Urothelium cell line (cell line): Measurements from ENCODE around the gene TMEM14A.
"Not testable (repeated sequence)": the region's sequence is repeated elsewhere in the genome, so short reads cannot be mapped to it uniquely, and the experiment has no call there.

ENCODE experiments used
- DNase-seq: peaks from one replicate; pipeline ENCODE4 v3.0.0; 2011; ENCODE audit warnings: low spot score, mixed read lengths
- FAIRE-seq: peaks from 2 replicates; lab custom pipeline; 2011; peaks lifted over from hg19 to GRCh38; lab: Jason Lieb, UNC

TMEM14A gene

DNA sequence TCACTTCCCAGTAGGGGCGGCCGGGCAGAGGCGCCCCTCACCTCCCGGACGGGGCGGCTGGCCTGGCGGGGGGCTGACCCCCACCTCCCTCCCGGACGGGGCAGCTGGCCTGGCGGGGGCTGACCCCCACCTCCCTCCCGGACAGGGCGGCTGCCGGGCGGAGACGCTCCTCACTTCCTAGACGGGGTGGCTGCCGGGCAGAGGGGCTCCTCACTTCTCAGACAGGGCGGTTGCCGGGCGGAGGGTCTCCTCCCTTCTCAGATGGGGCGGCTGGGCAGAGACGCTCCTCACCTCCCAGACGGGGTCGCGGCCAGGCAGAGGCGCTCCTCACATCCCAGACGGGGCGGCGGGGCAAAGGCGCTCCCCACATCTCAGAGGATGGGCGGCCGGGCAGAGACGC is 15.0 kb upstream of the TMEM14A start:
- not testable (repeated sequence) for FAIRE-seq

DNA sequence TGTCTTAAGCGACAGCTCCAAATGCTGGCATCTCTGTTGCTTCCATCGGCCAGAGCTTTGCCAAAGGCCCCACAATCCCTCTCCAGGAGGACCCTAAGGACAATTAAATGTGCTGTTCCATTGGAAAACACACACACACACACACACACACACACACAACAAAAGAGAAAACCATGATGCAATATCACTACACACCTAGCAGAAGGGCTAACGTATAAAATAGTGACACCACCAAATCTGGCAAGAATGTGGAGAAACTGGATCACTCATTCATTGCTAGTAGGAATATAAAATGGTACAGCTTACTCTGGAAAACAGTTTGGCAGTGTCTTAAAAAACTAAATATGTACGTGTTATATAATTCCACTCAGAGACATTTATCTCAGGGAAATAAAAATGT is 13.0 kb upstream of the TMEM14A start:
- FAIRE-seq (no peak), DNase-seq (no peak)

More for the DNA sequence above, 15.0 kb upstream of the TMEM14A start:
- not testable (repeated sequence) for DNase-seq

- DNase-seq (no peak), FAIRE-seq (no peak)
Observed at GRCh38 chr6:52661551-52661950, 9.4 kb upstream of the TMEM14A start.

DNA sequence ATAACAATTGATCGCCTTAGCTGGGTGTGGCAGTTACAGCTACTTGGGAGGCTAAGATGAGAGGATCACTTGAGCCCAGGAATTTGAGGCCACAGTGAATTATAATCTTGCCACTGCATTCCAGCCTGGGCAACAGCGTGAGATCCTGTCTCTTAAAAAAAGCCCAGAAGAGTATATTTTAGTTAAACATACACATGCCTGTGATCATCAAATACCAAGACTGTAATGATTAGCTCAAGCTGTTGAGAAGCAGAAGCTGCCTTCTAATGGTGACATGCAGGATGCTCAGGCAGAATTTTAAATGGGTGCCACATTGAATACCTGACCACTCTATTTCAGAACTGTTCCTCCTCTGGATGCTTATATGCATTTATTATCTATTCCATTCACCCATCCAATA is 8.9 kb upstream of the TMEM14A start:
- FAIRE-seq (no peak), DNase-seq (no peak)

GRCh38 chr6:52663120-52663935 is 7.6 kb upstream of the TMEM14A start:
- FAIRE-seq (no peak), DNase-seq (peak; percentile 71)

DNA sequence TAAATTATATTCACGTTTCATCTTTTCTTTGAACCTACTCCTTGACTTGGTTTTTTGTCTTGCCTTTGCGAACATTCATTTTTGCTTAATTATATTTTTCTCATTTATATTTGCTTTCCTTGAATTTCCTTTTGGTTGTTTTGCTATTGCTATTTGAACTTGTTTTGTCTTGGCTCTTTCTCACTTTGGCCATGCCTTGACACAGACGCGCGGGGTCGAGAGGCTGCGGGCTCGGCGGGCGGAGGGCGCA is 7.1 kb upstream of the TMEM14A start:
- FAIRE-seq (no peak), DNase-seq (no peak)

DNA sequence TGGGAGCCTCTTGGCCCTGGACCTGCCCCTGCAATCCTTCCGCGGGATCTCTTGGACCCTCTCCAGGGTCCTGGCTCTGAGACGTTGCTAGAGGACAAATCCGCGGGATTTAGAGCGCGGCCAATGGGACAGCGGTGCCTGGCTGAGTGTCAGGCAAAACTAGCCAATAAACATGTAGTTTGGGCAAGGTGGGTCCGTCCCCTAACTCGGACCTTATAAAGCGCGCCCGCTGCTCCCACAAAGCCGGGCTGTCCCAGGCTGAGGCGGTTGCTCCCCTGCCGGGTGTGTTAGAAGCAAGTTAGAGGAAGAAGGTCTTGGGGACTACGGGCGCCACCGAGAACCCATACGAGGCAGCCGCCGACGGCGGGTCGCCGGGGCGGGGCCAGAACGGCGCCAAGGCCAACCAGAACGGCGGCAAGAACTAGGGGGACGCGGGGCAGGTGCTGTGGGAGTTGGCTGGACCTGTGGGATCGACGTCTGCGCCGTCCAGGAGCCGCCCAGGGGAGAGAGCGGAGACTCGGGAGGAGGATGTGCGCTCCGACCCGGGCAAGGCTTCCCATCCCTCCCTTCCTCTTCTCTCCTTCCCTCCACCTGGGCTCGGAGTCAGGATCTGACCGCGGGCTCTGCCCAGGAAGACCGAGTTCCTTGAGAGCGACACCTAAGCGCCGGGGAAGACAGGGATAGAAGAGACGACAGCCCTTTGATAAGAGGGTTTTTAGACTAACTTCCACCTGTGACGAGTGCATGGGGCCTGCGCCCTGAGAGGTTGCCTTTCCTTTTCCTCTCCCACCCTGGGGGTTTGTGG is 6.5 kb upstream of the TMEM14A start:
- FAIRE-seq (peak; percentile 87), DNase-seq (peak; percentile 99)

- FAIRE-seq = no peak
- no peak for DNase-seq
Observed at GRCh38 chr6:52664991-52665686, 5.8 kb upstream of the TMEM14A start.

DNA sequence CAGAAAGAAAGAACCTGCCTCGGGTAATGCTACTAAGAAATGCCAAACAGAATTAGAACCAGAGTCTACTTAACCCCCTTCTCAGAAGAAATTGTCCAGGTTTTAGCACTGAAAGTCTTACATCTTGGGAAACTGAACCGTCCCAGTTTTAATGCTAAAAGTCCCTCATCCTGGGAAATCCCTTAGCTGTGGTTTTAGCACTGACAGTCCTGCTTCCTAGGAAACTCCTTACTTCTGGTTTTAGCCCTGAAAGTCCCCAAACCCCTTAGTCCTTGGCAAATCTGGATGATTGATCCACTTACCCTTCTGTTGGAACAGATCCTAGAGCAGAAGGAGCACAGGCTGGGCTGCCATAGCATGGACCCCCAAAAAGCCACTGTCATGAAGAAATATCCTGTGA is 4.8 kb upstream of the TMEM14A start:
- no peak for DNase-seq
- FAIRE-seq = no peak

DNA sequence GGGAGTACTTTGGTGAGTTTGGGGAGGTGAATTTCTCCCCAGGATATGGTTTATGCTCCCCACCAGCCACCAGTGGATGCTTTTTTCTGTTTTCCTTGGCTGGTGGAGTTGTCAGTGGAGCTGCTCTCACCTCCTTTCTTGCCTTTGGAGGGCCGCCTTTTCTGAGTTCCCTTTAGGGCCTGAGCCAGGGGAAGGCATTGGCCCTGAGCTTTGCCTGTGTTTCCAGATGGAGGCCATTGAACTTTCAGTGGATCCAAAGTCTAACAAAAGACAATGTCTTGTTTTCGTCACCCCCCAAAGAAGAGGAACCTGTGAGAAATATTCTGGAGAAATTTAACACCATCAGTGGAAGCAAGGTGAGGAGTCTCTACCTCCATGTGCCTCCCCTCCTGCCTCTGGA is 4.4 kb upstream of the TMEM14A start:
- FAIRE-seq = no peak
- DNase-seq = no peak

DNA sequence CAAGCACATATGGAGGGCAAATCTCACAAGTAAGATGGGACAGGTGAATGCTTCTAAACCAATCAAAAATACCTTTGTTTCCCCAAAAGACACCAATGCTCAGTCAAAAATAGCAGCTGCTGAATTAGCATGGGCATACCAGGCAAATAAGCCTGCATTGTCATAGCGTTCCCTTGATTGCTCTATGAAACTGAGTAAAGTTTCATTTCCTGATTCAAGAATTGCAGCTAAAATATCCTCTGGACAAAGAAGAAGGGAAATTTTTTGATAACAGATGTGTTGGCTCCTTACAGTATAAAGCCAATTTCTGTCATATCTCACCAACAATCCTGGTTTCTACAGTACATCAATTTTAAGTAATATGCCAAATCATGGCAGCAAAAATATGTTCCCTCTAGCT is 3.3 kb upstream of the TMEM14A start:
- no peak for DNase-seq
- no peak for FAIRE-seq

- FAIRE-seq (no peak), DNase-seq (no peak)
Observed at GRCh38 chr6:52671676-52672075, 763 bp downstream of the TMEM14A start.

- DNase-seq (peak; percentile 62), FAIRE-seq (no peak)
Observed at GRCh38 chr6:52672412-52673025, 1.6 kb downstream of the TMEM14A start.

DNA sequence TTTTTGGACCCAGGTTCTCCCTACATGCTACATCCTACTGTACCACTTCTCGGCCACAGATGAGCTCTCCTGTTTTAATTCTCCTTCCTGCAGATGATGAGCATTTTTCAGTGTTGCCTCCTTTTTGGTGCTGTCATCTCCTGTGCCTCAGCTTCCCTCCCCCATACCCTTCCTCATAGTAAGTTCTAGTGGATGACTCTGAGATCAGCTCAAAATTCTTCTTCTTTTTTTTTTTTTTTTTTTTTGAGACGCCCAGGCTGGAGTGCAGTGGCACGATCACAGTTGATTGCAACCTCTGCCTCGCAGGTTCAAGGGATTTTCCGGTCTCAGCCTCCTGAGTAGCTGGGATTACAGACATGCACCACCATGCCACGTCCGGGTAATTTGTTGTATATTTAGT is 3.8 kb downstream of the TMEM14A start:
- FAIRE-seq (no peak), DNase-seq (no peak)

DNA sequence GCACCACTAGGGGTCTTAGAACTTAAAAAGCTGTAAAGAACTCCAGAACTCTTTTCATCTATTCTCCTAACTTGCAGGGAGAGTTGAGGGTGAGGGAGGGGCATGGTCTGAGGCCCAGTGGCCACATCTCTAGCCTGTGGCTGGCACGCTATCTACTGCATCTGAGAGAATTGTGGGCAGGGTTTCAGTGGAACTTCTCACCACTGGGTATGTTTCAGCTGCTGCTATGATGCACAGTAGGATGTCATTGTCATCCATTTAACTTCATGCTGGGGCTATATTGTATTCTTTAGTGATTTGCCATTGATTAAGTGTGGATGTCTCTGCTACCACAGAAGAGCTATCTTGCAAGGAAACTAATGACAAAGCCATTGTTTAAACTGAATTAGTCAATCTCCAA is 4.5 kb downstream of the TMEM14A start:
- DNase-seq (no peak), FAIRE-seq (no peak)

GRCh38 chr6:52676631-52677030 is 5.7 kb downstream of the TMEM14A start:
- DNase-seq, FAIRE-seq: not testable (repeated sequence)

GRCh38 chr6:52681416-52681815 is 10.5 kb downstream of the TMEM14A start:
- DNase-seq (no peak), FAIRE-seq (no peak)

- DNase-seq (no peak), FAIRE-seq (no peak)
Observed at GRCh38 chr6:52686878-52687699, 16.2 kb downstream of the TMEM14A start.

DNA sequence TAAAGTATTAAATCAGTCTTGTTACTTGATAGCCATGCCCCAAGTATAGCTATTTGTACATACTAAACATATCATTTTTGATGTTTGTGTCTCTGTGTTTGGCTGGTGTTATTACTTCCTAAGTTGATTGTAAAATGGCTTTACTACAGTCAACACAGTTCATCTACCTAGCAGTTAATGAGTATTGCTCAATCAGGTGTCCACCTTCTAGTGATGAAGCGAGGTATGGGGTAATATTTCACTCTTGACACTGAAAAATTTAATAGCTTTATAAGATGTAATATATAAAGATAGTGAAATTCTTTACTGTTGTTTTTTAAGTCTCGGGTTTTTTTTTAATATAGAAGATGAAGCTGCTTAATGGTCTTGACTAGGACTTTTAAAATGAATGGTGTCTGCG is 18.9 kb downstream of the TMEM14A start:
- DNase-seq (no peak), FAIRE-seq (no peak)

- FAIRE-seq (no peak), DNase-seq (no peak)
Observed at GRCh38 chr6:52691718-52692117, 20.8 kb downstream of the TMEM14A start.

GRCh38 chr6:52693773-52694172 is 22.9 kb downstream of the TMEM14A start:
- no peak for DNase-seq
- no peak for FAIRE-seq
